Measurements from ENCODE around the gene PYGB. TPM values are rescaled to one million over a fixed set of nuclear protein-coding genes. Genes with fewer than 3 reads are reported as not detected.
A peak's percentile ranks its signal among the peaks of the same experiment; 100 is the strongest.

The PYGB gene
- total RNA-seq, 1 donor from 2014 or later = 61.1 TPM

GRCh38 chr20:25270829-25271251, 23.0 kb downstream of the PYGB start:
- H3K27ac ChIP-seq = no peak overlapping the region
- no peak for ATAC-seq
- peak; percentile 44 for DNase-seq
- H3K36me3 ChIP-seq = peaks cover 59% of the 10 kb centered on the region
- no peaks in the 10 kb centered on the region for H3K9me3 ChIP-seq
- no peak overlapping the region for H3K4me3 ChIP-seq
- TF ChIP-seq CTCF (IDR thresholded peaks at IDR 0.05) = no peak
- no peaks in the 10 kb centered on the region for H3K27me3 ChIP-seq
- intact Hi-C loops (cut with DNase I) = no loop called here
- no peaks in the 10 kb centered on the region for H3K4me1 ChIP-seq

GRCh38 chr20:25271486-25272222, 23.8 kb downstream of the PYGB start:
- peak; percentile 49 for DNase-seq
- Histone ChIP-seq H3K4me1 (no peaks in the 10 kb centered on the region), H3K27me3 (no peaks in the 10 kb centered on the region), H3K4me3 (no peak overlapping the region), H3K27ac (no peak overlapping the region), H3K36me3 (peaks cover 62% of the 10 kb centered on the region), H3K9me3 (no peaks in the 10 kb centered on the region)
- no peak for ATAC-seq
- no peak for TF ChIP-seq CTCF (IDR thresholded peaks at IDR 0.05)
- intact Hi-C loops (cut with DNase I) = no loop called here

- Histone ChIP-seq H3K4me3 (no peak overlapping the region), H3K4me1 (no peaks in the 10 kb centered on the region), H3K27ac (no peak overlapping the region), H3K9me3 (no peaks in the 10 kb centered on the region), H3K27me3 (no peaks in the 10 kb centered on the region), H3K36me3 (peaks cover 69% of the 10 kb centered on the region)
- DNase-seq (peak; percentile 36), ATAC-seq (no peak)
- intact Hi-C loops (cut with DNase I) = no loop called here
- no peak for TF ChIP-seq CTCF (IDR thresholded peaks at IDR 0.05)
Observed at GRCh38 chr20:25272223-25273000, 24.5 kb downstream of the PYGB start.

DNA sequence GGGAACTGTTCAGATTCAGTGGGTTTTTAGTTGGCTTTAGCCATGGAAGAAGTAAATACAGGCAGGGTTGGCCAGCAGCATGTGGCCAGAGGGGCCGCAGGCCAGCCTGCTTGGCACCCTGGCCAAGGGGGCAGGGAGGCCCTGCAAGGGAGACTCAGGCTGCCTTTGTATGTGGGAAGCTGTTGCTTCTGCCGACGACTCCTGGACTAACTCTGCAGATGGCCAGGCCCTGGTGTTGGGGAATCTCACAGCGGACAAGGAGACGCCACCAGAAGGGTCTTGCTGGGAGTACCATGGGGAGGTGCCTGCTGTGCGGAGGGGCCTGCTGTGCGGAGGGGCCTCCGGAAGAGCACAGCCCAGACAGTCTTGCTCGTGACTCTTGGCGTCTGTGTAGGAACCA, 25.2 kb downstream of the PYGB start:
- DNase-seq = peak; percentile 32
- no peak for TF ChIP-seq CTCF (IDR thresholded peaks at IDR 0.05)
- Histone ChIP-seq H3K9me3 (no peaks in the 10 kb centered on the region), H3K27me3 (no peaks in the 10 kb centered on the region), H3K36me3 (peaks cover 75% of the 10 kb centered on the region), H3K27ac (no peak overlapping the region), H3K4me1 (no peaks in the 10 kb centered on the region), H3K4me3 (no peak overlapping the region)
- no peak for ATAC-seq
- intact Hi-C loops (cut with DNase I) = no loop called here

GRCh38 chr20:25273541-25274358, 25.9 kb downstream of the PYGB start:
- Histone ChIP-seq H3K27ac (no peak overlapping the region), H3K4me1 (no peaks in the 10 kb centered on the region), H3K27me3 (no peaks in the 10 kb centered on the region), H3K36me3 (peaks cover 80% of the 10 kb centered on the region), H3K9me3 (no peaks in the 10 kb centered on the region), H3K4me3 (no peak overlapping the region)
- DNase-seq (peak; percentile 46), ATAC-seq (no peak)
- intact Hi-C loops (cut with DNase I) = no loop called here
- no peak for TF ChIP-seq CTCF (IDR thresholded peaks at IDR 0.05)
